Hindlimb muscle (tissue), 1 donor: ENCODE results near the gene TUBA1C. TPM values are rescaled to one million over a fixed set of nuclear protein-coding genes. Genes with fewer than 3 reads are reported as not detected.
"Not testable (repeated sequence)": the region's sequence is repeated elsewhere in the genome, so short reads cannot be mapped to it uniquely, and the experiment has no call there.

ENCODE experiments used
- DNase-seq: peaks from one replicate; pipeline ENCODE4 v3.0.0-alpha.2; 2013
- polyA plus RNA-seq: library from polyadenylated mRNA; unstranded; fragments of 120-200 nt; gene quantifications from one replicate; pipeline ENCODE4 v1.2.1, GENCODE V29; 2013; ENCODE audit not compliant: insufficient read length

Gene TUBA1C
- polyA plus RNA-seq, 1 donor, result 53.7 TPM

DNA sequence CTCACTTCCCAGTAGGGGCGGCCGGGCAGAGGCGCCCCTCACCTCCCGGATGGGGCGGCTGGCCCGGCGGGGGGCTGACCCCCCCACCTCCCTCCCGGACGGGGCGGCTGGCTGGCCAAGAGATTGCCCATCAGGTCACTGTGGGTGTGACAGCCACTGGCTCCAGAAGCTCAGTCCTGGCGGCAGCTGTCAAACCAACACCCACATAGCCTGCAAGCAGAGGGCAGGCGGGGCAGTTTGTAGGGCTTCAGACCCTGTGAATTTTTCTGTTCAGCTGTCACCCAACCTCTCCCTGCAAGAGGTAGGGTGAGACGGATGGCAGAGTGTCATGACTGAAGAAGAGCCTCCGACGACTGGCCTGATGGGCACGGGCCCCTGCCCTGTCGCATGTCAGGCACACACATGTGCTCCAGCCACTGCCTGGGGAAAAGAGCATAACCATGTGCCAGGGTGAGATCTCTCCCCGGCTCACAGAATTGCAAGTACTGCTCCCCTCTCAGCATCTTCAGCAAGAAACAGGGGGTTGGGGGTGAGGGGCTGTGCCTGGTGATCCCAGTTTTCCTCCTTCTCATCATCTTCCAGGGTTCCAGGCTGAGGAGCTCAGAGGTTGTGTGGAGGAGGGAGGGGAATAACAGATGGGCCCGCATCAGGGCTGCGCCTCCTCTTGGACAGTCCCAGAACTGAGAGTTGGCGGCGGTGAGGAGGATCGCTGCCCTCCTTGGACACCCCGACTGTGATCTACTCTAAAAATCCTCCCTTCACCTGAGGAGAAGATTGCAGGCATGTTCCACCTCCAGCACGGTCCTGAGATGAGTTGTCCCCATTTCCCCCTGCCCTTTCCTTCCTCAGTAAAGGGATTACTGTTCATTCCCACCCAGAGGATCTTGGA, 18.9 kb downstream of the TUBA1C start:
- DNase-seq, result no peak

DNA sequence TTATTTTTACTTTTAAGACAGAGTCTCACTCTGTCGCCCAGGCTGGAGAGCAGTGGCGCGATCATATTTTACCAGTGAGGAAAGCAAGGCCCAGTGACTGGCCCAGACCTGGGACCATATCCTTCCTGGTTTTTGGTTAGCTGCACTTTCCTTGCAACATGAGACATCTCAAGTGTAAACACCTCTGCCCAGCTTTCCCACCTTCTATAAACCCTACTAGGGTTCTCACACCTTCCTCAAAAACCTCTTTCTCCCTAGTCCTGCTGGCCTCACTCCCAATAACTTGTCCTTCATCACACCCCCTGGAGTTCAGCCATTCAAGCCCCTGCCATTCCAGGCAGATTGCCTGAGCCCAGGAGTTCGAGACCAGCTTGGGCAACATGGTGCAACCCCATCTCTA, 19.8 kb downstream of the TUBA1C start:
- no peak for DNase-seq

DNA sequence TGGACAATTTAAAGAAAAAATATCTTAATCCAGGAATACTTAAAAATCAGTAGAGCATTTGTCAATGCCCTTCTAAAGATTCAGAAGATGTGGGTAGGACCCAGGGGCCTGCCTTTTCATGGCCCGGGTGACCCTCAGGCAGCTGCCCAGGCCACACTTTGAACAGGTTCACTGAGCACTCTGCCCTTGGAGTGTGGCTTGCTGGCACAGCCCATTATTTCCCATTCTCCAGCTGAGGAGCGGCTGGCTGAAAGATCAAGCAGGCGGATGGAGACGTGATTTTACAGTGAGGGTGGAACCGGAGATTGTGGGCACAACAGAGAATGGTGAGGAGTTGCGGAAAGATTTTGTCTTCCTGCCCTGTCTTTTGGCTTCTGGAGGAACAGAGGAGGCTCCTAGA, 23.0 kb downstream of the TUBA1C start:
- DNase-seq, result no peak

- DNase-seq, result peak; percentile 64
Measured at GRCh38 chr12:49288412-49288853, 23.6 kb downstream of the TUBA1C start.

DNA sequence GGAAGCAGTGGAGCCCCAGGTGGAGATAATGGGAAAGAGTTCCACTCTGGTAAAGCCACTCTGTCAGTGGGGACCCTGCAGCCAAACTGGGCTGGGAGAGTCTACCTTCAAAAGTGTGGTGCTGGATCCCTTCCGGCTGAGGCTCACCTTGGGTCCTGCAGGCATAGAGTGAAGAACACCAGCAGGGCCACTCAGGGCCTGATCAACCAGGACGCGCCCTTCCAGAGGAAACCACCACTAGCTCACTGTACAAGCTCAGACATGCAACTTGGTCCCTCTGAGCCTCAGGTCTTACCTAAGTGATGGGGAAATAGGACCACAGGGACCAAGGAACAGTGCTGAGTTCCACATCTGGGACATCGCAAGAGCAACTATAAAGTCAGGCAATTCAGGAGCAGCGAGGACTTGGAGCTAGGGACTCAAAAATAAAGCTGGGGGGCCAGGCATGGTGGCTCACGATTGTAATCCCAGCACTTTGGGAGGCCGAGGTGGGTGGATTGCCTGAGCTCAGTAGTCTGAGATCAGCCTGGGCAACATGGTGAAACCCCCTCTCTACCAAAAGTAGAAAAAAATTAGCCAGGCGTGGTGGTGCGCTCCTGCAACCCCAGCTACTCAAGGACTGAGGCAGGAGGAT, 24.2 kb downstream of the TUBA1C start:
- DNase-seq, result no peak

DNA sequence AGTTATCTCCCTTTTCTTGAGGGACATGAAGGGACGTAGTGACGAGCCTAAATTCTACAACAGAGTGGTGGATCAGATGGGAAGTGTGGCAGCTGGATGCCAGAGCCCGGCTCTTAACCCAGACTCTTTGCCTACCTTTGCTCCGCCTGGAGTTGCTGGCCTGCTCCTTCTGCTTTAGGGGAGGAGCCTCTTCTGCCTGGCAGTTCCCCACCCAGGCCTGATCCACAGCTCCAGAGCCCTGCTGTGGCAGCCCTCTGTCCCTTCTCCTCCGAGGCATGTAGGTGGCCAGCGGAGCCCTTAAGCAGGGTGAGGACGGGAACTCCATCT, 27.8 kb downstream of the TUBA1C start:
- no peak for DNase-seq

GRCh38 chr12:49293056-49293956, 28.4 kb downstream of the TUBA1C start:
- peak; percentile 48 for DNase-seq

DNA sequence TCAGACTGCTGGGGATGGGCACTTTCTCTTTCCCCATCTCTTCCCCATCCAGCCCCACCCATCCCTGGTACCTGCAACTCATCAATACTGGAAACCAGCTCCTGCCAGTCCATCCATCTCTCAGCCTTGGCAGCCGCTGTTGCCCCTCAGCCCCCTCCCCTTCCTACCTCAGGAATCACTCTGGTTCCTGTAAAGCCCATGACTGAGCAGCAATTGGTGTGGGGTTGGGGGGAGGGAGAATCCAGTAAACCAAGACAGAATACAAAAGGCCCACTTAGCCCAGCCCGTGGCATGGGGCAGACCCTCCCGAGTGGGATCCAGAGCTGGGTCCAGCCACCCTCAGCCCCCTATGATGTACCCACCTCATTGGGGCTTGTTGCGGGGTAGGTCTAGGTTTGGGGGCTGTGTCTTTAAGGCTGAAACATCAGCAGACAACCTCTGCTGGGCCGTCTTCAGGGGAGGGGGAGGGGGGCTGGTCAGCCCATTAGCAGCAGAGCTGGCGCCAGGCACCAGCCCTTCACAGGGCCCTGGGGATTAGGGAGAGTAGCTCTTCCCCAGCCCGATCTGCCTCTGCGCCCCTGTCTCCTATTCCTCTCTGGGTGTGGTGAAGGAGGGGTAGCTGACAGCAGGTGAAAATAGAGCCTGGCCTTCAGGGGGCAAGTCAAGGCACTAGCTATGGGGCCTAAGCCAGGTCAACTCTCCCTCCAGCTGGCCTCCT, 29.4 kb downstream of the TUBA1C start:
- no peak for DNase-seq

DNA sequence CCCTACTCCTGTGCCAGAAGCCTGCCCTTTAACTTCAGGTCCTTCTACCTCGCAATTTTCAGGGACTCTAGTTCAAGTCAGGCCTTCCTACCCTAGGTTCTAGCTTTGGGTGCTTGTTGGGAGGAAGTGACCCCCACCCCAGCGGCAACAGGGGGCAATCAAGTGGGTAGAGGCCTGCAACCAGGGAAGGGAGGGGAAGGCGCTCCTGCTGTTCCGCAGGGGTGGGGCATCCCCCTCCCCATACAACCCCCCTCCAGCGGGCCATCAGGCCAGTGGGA, 29.9 kb downstream of the TUBA1C start:
- no peak for DNase-seq

- no peak for DNase-seq
Measured at GRCh38 chr12:49295082-49295936, 30.4 kb downstream of the TUBA1C start, which contains the start of gene PRPH. Gene PRPH, plus strand, starts transcription at chr12:49295147. Its CDS starts 54 bp downstream, at chr12:49295201.

DNA sequence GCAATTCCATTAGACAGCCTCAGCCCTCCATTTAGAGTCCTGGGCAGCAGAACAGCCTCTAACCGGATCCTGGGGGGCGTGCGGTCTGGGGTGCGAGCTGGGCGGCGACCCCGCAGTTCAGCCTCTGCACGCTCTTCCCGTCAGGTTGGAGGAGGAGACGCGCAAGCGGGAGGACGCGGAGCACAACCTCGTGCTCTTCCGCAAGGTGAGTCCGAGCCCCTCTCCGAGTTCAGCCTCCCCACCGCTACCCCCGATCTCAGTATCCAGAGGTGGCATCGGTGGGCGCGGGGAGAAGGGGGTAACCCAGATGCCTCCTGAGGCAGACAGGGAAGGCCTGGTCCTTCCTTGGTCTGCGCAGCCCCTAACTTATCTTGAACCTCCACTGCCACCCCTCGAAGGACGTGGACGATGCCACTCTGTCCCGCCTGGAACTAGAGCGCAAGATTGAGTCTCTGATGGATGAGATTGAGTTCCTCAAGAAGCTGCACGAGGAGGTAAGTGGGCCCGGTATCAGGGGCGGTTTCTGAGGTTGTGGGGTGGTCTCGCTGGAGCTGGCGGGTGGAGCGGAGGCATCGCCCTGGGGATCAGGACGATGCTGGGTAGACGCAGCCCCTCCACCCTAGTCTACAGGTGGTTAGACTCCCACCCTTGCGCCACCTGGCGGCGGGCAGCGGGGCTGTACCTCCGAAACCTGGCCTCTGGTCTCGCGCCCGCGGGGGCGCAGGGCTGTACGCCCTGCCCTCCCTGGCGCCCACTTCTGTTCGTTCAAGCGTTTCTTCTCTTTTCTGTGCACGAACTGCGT, 31.4 kb downstream of the TUBA1C start:
- no peak for DNase-seq

DNA sequence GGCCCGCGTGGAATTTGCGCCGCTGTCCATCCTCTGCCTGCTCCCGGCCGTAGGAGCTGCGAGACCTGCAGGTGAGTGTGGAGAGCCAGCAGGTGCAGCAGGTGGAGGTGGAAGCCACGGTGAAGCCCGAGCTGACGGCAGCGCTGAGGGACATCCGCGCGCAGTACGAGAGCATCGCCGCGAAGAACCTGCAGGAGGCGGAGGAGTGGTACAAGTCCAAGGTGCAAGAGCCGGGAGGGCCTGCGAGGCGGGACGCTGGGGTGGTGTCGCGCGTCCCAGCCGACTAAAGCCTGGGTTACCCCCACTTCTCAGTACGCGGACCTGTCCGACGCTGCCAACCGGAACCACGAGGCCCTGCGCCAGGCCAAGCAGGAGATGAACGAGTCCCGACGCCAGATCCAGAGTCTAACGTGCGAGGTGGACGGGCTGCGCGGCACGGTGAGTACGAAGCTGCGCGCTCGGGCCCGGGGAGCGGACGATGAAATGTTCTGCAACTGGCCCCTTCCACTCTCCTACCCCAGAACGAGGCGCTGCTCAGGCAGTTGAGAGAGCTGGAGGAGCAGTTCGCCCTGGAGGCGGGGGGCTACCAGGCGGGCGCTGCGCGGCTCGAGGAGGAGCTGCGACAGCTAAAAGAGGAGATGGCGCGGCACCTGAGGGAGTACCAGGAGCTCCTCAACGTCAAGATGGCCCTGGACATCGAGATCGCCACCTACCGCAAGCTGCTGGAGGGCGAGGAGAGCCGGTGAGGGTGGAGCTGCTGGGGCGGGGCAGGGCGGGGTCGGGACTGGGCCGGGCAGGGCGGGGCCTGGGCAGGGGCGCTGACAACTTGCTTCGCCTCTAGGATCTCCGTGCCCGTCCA, 32.2 kb downstream of the TUBA1C start:
- no peak for DNase-seq

DNA sequence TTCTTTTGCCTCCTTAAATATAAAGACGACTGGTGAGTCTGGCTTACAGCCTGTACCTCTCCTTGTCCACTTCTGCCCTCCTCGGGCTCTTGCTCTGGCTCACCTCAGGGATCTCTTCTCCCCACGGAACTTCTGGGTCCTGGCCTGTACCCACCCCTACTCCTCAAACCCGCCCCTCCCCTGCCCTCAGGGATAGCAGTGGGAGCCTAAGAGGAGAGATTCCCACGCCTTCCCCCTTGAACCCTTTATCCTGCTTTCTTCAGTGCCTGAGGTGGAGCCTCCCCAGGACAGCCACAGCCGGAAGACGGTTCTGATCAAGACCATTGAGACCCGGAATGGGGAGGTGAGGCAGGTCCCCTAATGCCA, 32.8 kb downstream of the TUBA1C start:
- no peak for DNase-seq

DNA sequence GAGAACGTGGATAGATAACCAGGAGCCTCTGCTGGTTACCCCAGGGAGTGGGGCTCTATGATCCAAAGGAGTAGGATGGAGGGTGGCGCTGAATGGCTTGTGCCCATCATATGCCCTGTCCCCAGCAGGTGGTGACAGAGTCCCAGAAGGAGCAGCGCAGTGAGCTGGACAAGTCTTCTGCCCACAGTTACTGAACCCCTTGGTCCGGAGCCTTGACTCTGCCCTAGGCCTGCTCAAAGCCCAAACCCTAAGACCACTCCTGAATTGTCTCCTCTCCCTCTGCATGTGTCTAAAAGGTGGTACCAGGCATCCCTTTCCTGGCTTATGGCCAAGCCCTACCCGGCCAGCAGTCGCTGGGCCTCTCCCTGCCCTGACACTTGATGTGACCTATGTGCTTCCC, 33.3 kb downstream of the TUBA1C start:
- DNase-seq, result no peak

DNA sequence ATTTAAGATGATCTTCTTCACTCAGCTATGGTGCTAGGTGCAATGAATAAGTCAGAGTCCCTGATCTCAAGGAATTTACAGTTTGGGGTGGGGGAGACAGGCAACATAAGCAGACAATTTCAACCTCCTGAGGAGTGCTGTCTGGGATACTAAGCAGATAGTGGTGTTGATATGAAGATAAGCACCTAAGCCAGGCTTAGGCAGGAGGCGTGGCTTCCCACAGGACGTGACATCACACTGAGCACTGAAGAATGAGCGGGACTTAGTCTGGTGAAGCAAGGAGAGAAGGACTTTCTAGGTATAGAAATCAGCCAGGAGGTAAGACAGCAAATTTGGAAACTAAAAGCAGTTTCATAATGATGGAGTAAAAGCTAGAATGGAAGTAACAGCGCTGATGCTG, 36.9 kb downstream of the TUBA1C start:
- DNase-seq, result no peak

- DNase-seq, result no peak
Measured at GRCh38 chr12:49304161-49304560, 39.3 kb downstream of the TUBA1C start.

DNA sequence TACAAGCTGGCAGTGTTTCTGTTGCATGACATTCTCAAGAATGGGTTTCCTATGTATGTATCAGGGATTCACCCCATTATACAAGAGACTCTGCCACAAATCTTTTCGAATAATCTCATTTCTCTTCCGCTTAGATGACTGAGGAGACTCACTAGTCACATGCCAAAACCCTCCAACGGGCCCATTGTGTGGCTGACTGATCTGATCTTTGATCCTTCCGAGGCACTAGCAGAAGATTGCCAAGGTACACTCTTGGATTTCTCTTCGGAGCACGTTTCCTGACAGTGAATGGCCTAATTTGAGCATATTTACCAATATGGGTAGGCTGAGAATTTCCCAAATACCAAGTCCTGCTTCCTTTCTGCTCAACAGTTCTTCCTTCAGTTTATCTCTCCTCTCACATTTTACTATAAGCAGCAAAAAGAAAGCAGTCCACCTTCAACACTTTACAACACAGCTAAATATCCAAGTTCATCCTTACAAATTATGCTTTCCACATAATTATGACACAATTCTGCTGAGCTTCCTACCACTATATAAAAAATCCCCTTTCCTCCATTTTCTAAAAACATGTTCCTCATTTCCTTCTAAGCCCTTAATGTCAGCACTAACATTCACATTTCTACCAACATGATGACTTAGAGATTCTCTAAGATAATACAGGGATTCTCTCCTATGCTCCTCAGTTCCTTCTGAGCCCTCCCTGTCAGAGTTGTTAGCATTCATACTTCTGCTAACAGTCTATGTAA, 41.1 kb downstream of the TUBA1C start:
- DNase-seq, result no peak

DNA sequence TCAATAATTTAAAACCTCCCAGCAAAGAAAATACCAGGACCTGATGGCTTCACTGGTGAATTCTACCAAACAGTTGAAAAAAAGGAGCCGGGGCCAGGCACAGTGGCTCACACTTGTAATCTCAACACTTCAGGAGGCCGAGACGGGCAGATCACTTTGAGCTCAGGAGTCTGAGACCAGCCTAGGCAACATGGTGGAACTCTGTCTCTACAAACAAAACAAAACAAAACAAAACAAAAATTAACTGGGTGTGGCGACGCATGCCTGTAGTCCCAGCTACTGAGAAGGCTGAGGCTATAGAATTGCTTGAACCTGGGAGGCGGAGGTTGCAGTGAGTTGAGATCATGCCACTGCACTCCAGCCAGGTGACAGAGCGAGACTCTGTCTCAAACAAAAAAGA, 44.5 kb downstream of the TUBA1C start:
- DNase-seq, result no peak

GRCh38 chr12:49310451-49311000, 45.6 kb downstream of the TUBA1C start:
- not testable (repeated sequence) for DNase-seq
